Activated B cell treated with CpG ODN at 0.5 μM for 24 hours (primary cell): ENCODE measurements around the gene DLX4. TPM values are rescaled to one million over a fixed set of nuclear protein-coding genes. Genes with fewer than 3 reads are reported as not detected.
A peak's percentile ranks its signal among the peaks of the same experiment; 100 is the strongest.

Source experiments
- ATAC-seq: fragments of 200-7000 bp; cut with Tn5 transposase; one replicate; pipeline ENCODE4 v1.10.0; 2021; ENCODE audit warnings: low read depth, mild to moderate bottlenecking, moderate library complexity
- CTCF ChIA-PET: fragments of 350-600 bp; sonication (Branson Sonifier 250); formaldehyde crosslinking; loops from one replicate; lab custom pipeline; 2021; ENCODE audit warnings: antibody characterized with exemption; lab: Charles Lee
- POLR2A ChIA-PET: fragments of 350-600 bp; sonication (Branson Sonifier 250); formaldehyde crosslinking; loops from one replicate; lab custom pipeline; 2021; ENCODE audit warnings: antibody characterized with exemption; lab: Charles Lee
- DNase-seq: peaks from one replicate; pipeline ENCODE4 v3.0.0; 2022
- H3K27ac Mint-ChIP-seq: one replicate; pipeline ENCODE4 v1.8.0; 2020; ENCODE audit warnings: mixed read lengths
- H3K27me3 Mint-ChIP-seq: one replicate; pipeline ENCODE4 v1.8.0; 2021; ENCODE audit warnings: mixed read lengths
- H3K36me3 Mint-ChIP-seq: one replicate; pipeline ENCODE4 v1.8.0; 2021; ENCODE audit warnings: low read depth, mixed read lengths
- H3K4me1 Mint-ChIP-seq: one replicate; pipeline ENCODE4 v1.8.0; 2021; ENCODE audit warnings: mixed read lengths
- H3K4me3 Mint-ChIP-seq: one replicate; pipeline ENCODE4 v1.8.0; 2020; ENCODE audit warnings: mild to moderate bottlenecking, mixed read lengths
- H3K9me3 Mint-ChIP-seq: one replicate; pipeline ENCODE4 v1.8.0; 2020; ENCODE audit warnings: mixed read lengths
- intact Hi-C: fragments of 100-400 bp; cut with micrococcal nuclease; formaldehyde crosslinking; loops from one replicate; pipeline ENCODE4 v1.15.1; 2024
- total RNA-seq: library from RNA; stranded (reverse); gene quantifications from 2 replicates; pipeline ENCODE4 v1.2.3, GENCODE V29; 2022
- TF ChIP-seq, protein P1 (sequence below): fragments of 200-600 bp; IDR thresholded peaks from one replicate; pipeline ENCODE4 v1.8.0; 2022; ENCODE audit warnings: antibody characterized with exemption, mild to moderate bottlenecking

The DLX4 gene
- total RNA-seq, 1 donor from 2014 or later = 0.42 TPM

DNA sequence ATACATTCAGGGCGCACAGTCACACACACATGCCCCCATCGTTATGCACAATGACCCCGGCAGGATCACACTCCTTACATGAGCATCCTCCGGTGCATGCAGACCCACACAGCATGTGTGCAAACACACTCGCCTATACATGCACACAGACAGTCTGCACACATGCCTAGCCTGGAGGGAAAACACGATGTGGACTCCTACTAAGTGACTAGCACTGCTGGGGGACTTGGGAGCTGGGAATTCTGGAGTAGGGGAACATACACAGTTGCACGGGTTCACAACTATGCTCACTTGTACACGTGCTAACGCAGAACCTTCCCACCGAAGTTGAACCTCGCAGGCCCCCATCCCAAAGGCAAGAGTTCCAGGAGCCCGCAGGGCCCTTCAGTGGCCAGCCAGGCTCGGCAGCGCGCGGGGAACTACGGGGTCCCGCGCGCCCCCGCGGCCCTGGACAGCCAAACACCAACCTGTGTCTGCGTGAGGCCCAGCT lies 24.0 kb downstream of the DLX4 start:
- peaks cover 33% of the 10 kb centered on the region for H3K4me1 Mint-ChIP-seq
- POLR2A ChIA-PET = no interaction called here
- TF ChIP-seq, protein P1, sequence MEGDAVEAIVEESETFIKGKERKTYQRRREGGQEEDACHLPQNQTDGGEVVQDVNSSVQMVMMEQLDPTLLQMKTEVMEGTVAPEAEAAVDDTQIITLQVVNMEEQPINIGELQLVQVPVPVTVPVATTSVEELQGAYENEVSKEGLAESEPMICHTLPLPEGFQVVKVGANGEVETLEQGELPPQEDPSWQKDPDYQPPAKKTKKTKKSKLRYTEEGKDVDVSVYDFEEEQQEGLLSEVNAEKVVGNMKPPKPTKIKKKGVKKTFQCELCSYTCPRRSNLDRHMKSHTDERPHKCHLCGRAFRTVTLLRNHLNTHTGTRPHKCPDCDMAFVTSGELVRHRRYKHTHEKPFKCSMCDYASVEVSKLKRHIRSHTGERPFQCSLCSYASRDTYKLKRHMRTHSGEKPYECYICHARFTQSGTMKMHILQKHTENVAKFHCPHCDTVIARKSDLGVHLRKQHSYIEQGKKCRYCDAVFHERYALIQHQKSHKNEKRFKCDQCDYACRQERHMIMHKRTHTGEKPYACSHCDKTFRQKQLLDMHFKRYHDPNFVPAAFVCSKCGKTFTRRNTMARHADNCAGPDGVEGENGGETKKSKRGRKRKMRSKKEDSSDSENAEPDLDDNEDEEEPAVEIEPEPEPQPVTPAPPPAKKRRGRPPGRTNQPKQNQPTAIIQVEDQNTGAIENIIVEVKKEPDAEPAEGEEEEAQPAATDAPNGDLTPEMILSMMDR = no peak
- H3K27ac Mint-ChIP-seq = no peak overlapping the region
- DNase-seq (no peak), ATAC-seq (no peak)
- H3K4me3 Mint-ChIP-seq = peak overlapping the region; percentile 72
- H3K36me3 Mint-ChIP-seq = no peaks in the 10 kb centered on the region
- intact Hi-C loops = no loop called here
- H3K27me3 Mint-ChIP-seq = peaks cover 74% of the 10 kb centered on the region
- no peaks in the 10 kb centered on the region for H3K9me3 Mint-ChIP-seq
- CTCF ChIA-PET = interaction anchor here (5.9 kb wide), 1 partner anchor 131 kb away, joined by 104 read pairs; no protein-coding TSS in a partner anchor

DNA sequence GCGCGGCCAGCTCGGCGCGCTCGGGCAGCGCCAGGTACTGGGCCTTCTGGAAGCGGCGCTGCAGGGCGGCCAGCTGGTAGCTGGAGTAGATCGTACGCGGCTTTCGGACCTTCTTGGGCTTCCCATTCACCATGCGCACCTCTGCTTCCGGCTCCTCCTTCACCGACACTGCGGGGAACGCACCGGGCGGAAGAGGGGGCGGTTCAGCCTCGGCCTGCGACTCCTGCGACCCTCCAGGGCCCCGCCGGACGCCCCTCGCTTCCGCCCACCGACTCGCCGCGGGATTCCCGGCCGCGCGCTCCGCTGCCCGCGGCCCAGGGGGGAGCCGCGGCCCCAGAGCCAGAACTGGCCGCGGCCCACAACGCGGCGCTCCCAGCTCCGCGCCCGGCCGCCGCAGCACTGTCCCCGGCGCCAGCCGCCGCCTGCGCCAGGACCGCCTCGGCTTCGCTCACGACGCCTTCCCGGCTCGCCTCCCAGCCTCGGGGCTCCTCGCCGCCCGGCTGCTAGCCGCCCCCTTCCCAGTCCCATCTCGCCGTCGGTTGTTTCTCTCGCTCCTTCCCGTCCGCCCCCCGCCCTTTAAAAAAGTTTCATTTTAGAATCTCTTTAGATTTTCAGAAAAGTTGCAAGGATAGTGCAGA lies 24.6 kb downstream of the DLX4 start:
- intact Hi-C loops = loop anchor here (2.0 kb wide), 1 partner anchor 25 kb away; the partner anchor contains the start of gene DLX4
- Mint-ChIP-seq H3K9me3 (no peaks in the 10 kb centered on the region), H3K27me3 (peaks cover 76% of the 10 kb centered on the region), H3K4me3 (peak overlapping the region; percentile 74), H3K36me3 (no peaks in the 10 kb centered on the region), H3K4me1 (peaks cover 35% of the 10 kb centered on the region), H3K27ac (no peak overlapping the region)
- ChIA-PET CTCF (interaction anchor here (0.6 to 5.9 kb wide), 3 partner anchors 100 to 775 kb away, joined by 3 to 104 read pairs (median 3); no protein-coding TSS in a partner anchor), POLR2A (no interaction called here)
- DNase-seq (peak; percentile 30), ATAC-seq (no peak)
- TF ChIP-seq, protein P1 = no peak

DNA sequence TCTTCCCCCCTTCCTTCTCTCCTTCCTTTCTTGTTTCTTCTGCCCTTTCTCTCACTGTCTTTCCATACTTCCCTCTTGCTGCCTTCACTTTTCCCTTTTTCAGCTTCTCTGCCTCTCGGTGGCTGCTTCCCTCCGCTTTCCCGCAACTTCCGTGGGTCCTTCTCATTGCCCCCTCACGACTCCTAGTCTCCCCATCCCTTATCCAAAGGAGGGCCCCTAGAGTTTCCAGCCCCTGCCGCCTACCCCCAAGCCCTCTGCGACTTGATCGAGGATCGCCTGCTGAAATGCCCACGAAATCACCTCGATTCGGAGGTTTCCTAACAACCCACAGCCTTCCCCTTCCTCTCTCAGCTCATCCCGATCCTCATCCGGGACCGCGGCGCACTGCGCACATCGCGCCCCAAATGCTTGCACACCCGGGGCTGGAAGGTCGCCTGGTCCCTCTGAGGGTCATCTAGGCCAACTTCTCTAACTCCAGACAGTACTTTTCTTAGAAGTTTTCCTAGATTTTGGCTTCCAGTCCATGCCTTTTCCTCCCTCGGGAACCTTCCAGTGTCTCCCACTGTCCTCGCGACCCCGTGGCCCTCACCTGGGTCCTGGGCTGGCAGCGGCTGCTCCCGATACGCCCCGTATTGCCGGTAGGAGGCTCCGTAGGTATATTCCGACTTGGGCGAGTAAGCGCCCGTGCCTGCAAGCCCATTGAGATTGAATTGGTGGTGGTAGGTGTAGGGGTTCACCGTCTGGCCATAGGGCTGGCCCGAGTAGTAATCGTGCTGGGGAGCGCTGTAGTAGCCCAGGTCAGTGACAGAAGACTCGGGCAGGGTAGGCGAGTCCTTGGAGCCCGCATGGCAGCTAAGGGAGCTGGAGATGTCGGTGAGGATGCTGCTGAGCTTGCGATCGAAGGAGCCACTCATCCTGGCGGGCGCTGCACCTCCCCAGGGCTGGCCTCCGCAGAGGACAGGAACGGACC lies 25.4 kb downstream of the DLX4 start:
- no peak for ATAC-seq
- no peak overlapping the region for H3K27ac Mint-ChIP-seq
- peaks cover 75% of the 10 kb centered on the region for H3K27me3 Mint-ChIP-seq
- intact Hi-C loops = loop anchor here (2.0 to 5.0 kb wide), 2 partner anchors 26 to 287 kb away; partner anchors contain the start of genes DLX4 and SLC35B1
- peaks cover 36% of the 10 kb centered on the region for H3K4me1 Mint-ChIP-seq
- CTCF ChIA-PET = interaction anchor here (0.6 to 5.9 kb wide), 7 partner anchors 32 to 774 kb away, joined by 3 to 104 read pairs (median 3); no protein-coding TSS in a partner anchor
- no peaks in the 10 kb centered on the region for H3K36me3 Mint-ChIP-seq
- DNase-seq = peak; percentile 27
- POLR2A ChIA-PET = no interaction called here
- TF ChIP-seq, protein P1 = no peak
- peak overlapping the region; percentile 74 for H3K4me3 Mint-ChIP-seq
- H3K9me3 Mint-ChIP-seq = no peaks in the 10 kb centered on the region

DNA sequence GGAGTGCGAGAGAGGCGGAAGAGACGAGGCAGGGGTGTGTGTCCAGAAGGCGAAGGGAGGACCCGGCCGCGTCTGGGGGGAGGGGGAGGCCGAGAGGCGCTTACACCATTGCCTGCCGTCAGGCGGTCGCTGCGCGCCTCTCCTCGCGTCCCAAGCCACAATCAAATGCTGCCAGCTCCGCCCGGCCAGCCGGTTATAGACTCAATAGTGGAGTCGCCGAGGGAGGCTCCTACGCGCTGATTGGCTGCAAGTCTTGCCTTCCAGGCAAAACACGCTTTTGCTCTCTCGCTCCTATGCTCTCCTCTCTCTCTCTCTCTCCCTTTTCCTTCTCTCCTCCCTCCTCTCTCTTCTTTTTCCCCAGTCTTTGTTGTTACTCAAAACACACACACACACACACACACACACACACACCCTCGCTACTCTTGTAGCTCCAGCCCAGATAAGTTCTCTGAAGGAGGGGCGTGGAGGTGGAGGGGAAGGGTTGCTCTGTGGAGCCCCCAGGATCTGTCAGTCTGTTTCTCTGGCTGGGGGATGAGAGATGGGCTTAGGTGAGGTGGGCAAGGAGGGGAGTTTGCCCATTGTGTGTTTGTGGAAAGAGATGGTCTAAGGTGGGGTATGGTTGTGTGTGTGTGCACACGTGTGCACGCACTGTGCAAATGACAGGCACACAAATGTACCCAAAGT lies 26.2 kb downstream of the DLX4 start, which contains the start of gene DLX3:
DLX3 (minus strand) TSS at position 170 of the 684 bp plus-strand sequence. CDS start 226 bp downstream, outside the sequence.
- no peaks in the 10 kb centered on the region for H3K36me3 Mint-ChIP-seq
- peaks cover 36% of the 10 kb centered on the region for H3K4me1 Mint-ChIP-seq
- H3K27ac Mint-ChIP-seq = no peak within 1 kb of the TSS
- intact Hi-C loops = loop anchor here (2.0 to 5.0 kb wide), 2 partner anchors 26 to 288 kb away; partner anchors contain the start of genes DLX4 and SLC35B1
- H3K4me3 Mint-ChIP-seq = peak within 1 kb of the TSS; percentile 74
- DNase-seq (no peak), ATAC-seq (no peak)
- TF ChIP-seq, protein P1 = no peak
- ChIA-PET CTCF (interaction anchor here (0.8 to 5.9 kb wide), 5 partner anchors 33 to 133 kb away, joined by 3 to 104 read pairs (median 3); no protein-coding TSS in a partner anchor), POLR2A (no interaction called here)
- peaks cover 74% of the 10 kb centered on the region for H3K27me3 Mint-ChIP-seq
- no peaks in the 10 kb centered on the region for H3K9me3 Mint-ChIP-seq
